ENCODE results near the gene NPAS3. TPM values are rescaled to one million over a fixed set of nuclear protein-coding genes. Genes with fewer than 3 reads are reported as not detected.

The NPAS3 gene
- total and polyA plus RNA-seq, 2 of the 8 experiments (the other 6 are each of a cell fraction or from before 2014, with no cell fraction given): 0.11 to 0.60 TPM

GRCh38 chr14:33271891-33272290 lies 333.2 kb downstream of the NPAS3 start (continued):
- TF ChIP-seq HDAC6 (IDR thresholded peaks at IDR 0.05; ENCODE audit: low read depth, low read length): no peak
- TF ChIP-seq TEAD4 (IDR thresholded peaks at IDR 0.05; ENCODE audit: low read depth, low read length): no peak
- TF ChIP-seq CHD7 (IDR thresholded peaks at IDR 0.05; ENCODE audit: insufficient replicate concordance, low read length): no peak
- TF ChIP-seq RNF2 (IDR thresholded peaks at IDR 0.05; ENCODE audit: borderline replicate concordance, low read depth, low read length, missing control alignments, poor library complexity, severe bottlenecking): no peak
- no peak for TF ChIP-seq MAFK (IDR thresholded peaks at IDR 0.05; ENCODE audit: low read depth, low read length)

Data from H1 (cell line).